Karpas-422 (cell line): ENCODE measurements around the gene PARD3B. TPM values are rescaled to one million over a fixed set of nuclear protein-coding genes. Genes with fewer than 3 reads are reported as not detected.

ENCODE experiments used
- DNase-seq: peaks from one replicate; pipeline ENCODE4 v3.0.0-alpha.2; 2015
- H2AFZ ChIP-seq: fragments of 200-600 bp; sonication (generic); 2 replicates; pipeline ENCODE4 v1.6.1; 2014; ENCODE audit warnings: antibody characterized with exemption, low read length, mixed read lengths
- H3K27ac ChIP-seq: fragments of 200-600 bp; sonication (generic); 2 replicates; pipeline ENCODE4 v1.5.1; 2014; ENCODE audit warnings: mild to moderate bottlenecking, low read length, moderate library complexity
- H3K27me3 ChIP-seq: fragments of 200-600 bp; sonication (generic); 2 replicates; pipeline ENCODE4 v1.6.1; 2014; ENCODE audit warnings: low read length, mixed read lengths
- H3K36me3 ChIP-seq: fragments of 200-600 bp; sonication (generic); 2 replicates; pipeline ENCODE4 v1.6.1; 2014; ENCODE audit warnings: low read length, mixed read lengths; ENCODE audit not compliant: insufficient read depth
- H3K4me1 ChIP-seq: fragments of 200-600 bp; sonication (generic); 2 replicates; pipeline ENCODE4 v1.6.1; 2014; ENCODE audit warnings: mild to moderate bottlenecking, low read length, mixed read lengths
- H3K4me2 ChIP-seq: fragments of 200-600 bp; sonication (generic); 2 replicates; pipeline ENCODE4 v1.6.1; 2014; ENCODE audit warnings: low read length, low read depth, mild to moderate bottlenecking; ENCODE audit not compliant: poor library complexity, severe bottlenecking
- H3K4me3 ChIP-seq: fragments of 200-600 bp; sonication (generic); 2 replicates; pipeline ENCODE4 v1.5.1; 2014; ENCODE audit warnings: mild to moderate bottlenecking, antibody characterized with exemption, low read length, mixed read lengths
- H3K79me2 ChIP-seq: fragments of 200-600 bp; sonication (generic); 2 replicates; pipeline ENCODE4 v1.6.1; 2014; ENCODE audit warnings: mild to moderate bottlenecking, low read length, mixed read lengths
- H3K9ac ChIP-seq: fragments of 200-600 bp; sonication (generic); 2 replicates; pipeline ENCODE4 v1.6.0; 2014; ENCODE audit warnings: low read length
- H3K9me2 ChIP-seq: fragments of 200-600 bp; sonication (generic), shearing (Covaris generic); replicated peaks from 2 replicates; pipeline ENCODE4 v1.6.0; 2014; ENCODE audit warnings: mild to moderate bottlenecking, low read length, moderate library complexity; ENCODE audit not compliant: insufficient read depth
- H3K9me3 ChIP-seq: fragments of 300-700, 200-600 bp; sonication (generic); 2 replicates; pipeline ENCODE4 v1.6.1; 2014; ENCODE audit warnings: low read length, mixed read lengths
- H4K20me1 ChIP-seq: fragments of 200-600 bp; sonication (generic); 2 replicates; pipeline ENCODE4 v1.6.1; 2014; ENCODE audit warnings: mild to moderate bottlenecking, antibody characterized with exemption, low read length, low read depth; ENCODE audit not compliant: insufficient read depth
- total RNA-seq: library from RNA; depleted of rRNA; stranded (reverse); fragments of >200 nt; shearing (Covaris generic); gene quantifications from 2 replicates; pipeline ENCODE4 v1.2.3, GENCODE V29; 2014; ENCODE audit warnings: low replicate concordance

Gene PARD3B
- total RNA-seq, 1 experiment from 2014 or later, result not detected

- Histone ChIP-seq H3K4me1 (no peaks in the 10 kb centered on the region), H2AFZ (no peak overlapping the region), H3K9ac (no peak overlapping the region), H3K27ac (no peak overlapping the region), H3K9me2 (no peaks in the 10 kb centered on the region; the same call in 1 of the 2 replicates), H3K4me3 (no peak overlapping the region), H3K9me3 (no peaks in the 10 kb centered on the region), H3K4me2 (no peak overlapping the region), H3K36me3 (no peaks in the 10 kb centered on the region), H3K79me2 (no peaks in the 10 kb centered on the region), H3K27me3 (no peaks in the 10 kb centered on the region), H4K20me1 (no peaks in the 10 kb centered on the region)
- no peak for DNase-seq
Observed at GRCh38 chr2:204770735-204771134, 225.5 kb downstream of the PARD3B start.

GRCh38 chr2:204771721-204772120 lies 226.4 kb downstream of the PARD3B start:
- no peak overlapping the region for H3K4me3 ChIP-seq
- H3K9me3 ChIP-seq, result no peaks in the 10 kb centered on the region
- H3K9me2 ChIP-seq, result no peaks in the 10 kb centered on the region
- H3K4me1 ChIP-seq, result no peaks in the 10 kb centered on the region
- no peak for DNase-seq
- H3K9ac ChIP-seq, result no peak overlapping the region
- no peak overlapping the region for H3K27ac ChIP-seq
- no peaks in the 10 kb centered on the region for H3K36me3 ChIP-seq
- no peaks in the 10 kb centered on the region for H4K20me1 ChIP-seq
- H2AFZ ChIP-seq, result no peak overlapping the region
- no peak overlapping the region for H3K4me2 ChIP-seq
- H3K27me3 ChIP-seq, result no peaks in the 10 kb centered on the region
- H3K79me2 ChIP-seq, result no peaks in the 10 kb centered on the region

DNA sequence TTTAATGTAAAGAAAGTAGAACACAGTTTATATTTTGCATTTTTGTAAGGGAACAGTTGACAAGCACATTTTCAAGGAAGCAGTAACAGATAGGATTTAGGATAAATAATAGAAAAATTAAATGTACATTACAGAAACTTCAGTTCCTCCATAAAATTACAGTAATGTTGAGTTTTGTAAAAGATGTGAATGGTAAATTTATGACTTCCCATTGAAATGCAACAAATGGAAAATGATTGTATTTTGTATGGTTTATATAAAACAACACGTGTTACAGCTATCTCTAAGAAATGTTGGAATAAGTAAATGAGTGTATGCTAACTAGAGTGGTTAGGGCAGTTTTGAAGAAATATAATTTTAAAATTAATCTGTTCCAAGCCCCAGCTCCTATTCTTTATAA lies 227.3 kb downstream of the PARD3B start:
- H3K4me2 ChIP-seq, result no peak overlapping the region

GRCh38 chr2:204775766-204776165 lies 230.5 kb downstream of the PARD3B start:
- Histone ChIP-seq H2AFZ (no peak overlapping the region), H3K79me2 (no peaks in the 10 kb centered on the region), H3K36me3 (no peaks in the 10 kb centered on the region), H4K20me1 (no peaks in the 10 kb centered on the region), H3K27me3 (no peaks in the 10 kb centered on the region), H3K9ac (no peak overlapping the region), H3K27ac (no peak overlapping the region), H3K4me2 (no peak overlapping the region), H3K4me1 (no peaks in the 10 kb centered on the region), H3K9me2 (no peaks in the 10 kb centered on the region), H3K4me3 (no peak overlapping the region), H3K9me3 (no peaks in the 10 kb centered on the region)
- DNase-seq, result no peak

More for the DNA sequence above, 227.3 kb downstream of the PARD3B start:
- H3K9me2 ChIP-seq, result no peaks in the 10 kb centered on the region
- no peaks in the 10 kb centered on the region for H3K9me3 ChIP-seq
- no peak for DNase-seq
- H3K36me3 ChIP-seq, result no peaks in the 10 kb centered on the region
- H2AFZ ChIP-seq, result no peak overlapping the region
- H3K4me1 ChIP-seq, result no peaks in the 10 kb centered on the region
- H3K27ac ChIP-seq, result no peak overlapping the region
- H3K4me3 ChIP-seq, result no peak overlapping the region
- H4K20me1 ChIP-seq, result no peaks in the 10 kb centered on the region
- no peak overlapping the region for H3K9ac ChIP-seq
- no peaks in the 10 kb centered on the region for H3K27me3 ChIP-seq
- H3K79me2 ChIP-seq, result no peaks in the 10 kb centered on the region

DNA sequence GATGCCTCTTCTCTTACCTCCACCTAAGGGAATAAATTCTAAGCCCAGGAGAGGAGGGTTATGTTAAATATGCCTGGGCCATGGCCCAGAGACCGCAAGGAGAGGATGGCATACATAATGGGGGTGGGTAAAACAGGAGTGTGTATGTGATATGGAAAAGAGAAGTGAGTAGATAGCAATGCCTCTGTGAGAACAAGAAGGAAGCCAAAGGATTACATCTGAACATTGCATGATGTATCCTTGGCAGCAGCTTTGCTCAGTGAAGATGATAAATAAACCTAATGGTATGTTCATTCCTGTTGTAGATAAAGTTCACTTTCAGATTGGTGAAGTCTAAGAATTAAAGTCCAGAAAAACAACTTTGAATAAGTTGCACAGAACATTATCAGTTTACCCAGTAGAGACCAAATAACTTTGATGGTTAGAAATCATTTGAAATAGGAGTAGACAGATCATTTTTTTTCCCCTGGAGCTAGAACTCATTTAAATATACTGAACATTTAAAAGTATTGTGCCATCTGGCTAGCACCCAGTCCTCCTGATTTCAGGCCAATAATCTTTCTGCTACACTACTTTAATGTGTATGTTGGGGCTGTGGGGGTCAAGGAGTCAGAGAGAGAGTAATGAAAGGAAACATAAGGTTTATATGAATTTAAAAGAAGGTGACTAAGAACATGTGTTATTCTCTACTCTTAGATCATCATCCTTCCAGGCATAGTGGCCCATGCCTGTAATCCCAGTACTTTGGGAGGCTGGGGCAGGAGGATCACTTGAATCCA lies 231.7 kb downstream of the PARD3B start:
- no peaks in the 10 kb centered on the region for H3K9me2 ChIP-seq
- no peaks in the 10 kb centered on the region for H3K36me3 ChIP-seq
- no peak overlapping the region for H3K9ac ChIP-seq
- no peak overlapping the region for H3K27ac ChIP-seq
- H3K79me2 ChIP-seq, result no peaks in the 10 kb centered on the region
- H2AFZ ChIP-seq, result no peak overlapping the region
- H3K4me1 ChIP-seq, result no peaks in the 10 kb centered on the region
- H3K9me3 ChIP-seq, result no peaks in the 10 kb centered on the region
- no peak overlapping the region for H3K4me3 ChIP-seq
- no peaks in the 10 kb centered on the region for H3K27me3 ChIP-seq
- no peak for DNase-seq
- H4K20me1 ChIP-seq, result no peaks in the 10 kb centered on the region
- no peak overlapping the region for H3K4me2 ChIP-seq

- Histone ChIP-seq H4K20me1 (no peaks in the 10 kb centered on the region), H3K27ac (no peak overlapping the region), H3K9me3 (no peaks in the 10 kb centered on the region), H3K9me2 (no peaks in the 10 kb centered on the region), H3K9ac (no peak overlapping the region), H3K4me3 (no peak overlapping the region), H3K4me2 (no peak overlapping the region), H3K36me3 (no peaks in the 10 kb centered on the region), H3K27me3 (no peaks in the 10 kb centered on the region), H2AFZ (no peak overlapping the region), H3K4me1 (no peaks in the 10 kb centered on the region), H3K79me2 (no peaks in the 10 kb centered on the region)
- DNase-seq, result no peak
Observed at GRCh38 chr2:204779771-204780170, 234.5 kb downstream of the PARD3B start.

DNA sequence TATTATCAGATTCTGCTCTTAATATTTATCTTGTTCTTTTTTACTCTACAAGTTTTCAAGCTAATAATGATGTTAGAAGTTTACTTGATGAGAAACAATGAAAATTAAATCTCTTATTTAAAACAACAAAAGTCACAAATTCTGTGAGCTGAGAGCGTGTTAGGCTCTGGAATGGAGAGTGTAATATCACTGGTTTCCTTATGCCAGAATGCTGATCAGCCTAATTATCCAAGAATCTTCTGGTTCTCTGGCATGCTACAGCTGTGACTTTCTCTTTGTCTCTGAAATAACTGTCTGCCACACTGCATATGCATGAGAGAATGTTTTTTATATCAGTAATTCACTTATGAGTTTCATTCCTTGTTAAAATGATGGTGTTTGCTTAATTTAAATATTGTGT lies 236.7 kb downstream of the PARD3B start:
- DNase-seq, result no peak
- no peaks in the 10 kb centered on the region for H3K27me3 ChIP-seq
- no peaks in the 10 kb centered on the region for H3K4me1 ChIP-seq
- no peaks in the 10 kb centered on the region for H4K20me1 ChIP-seq
- H3K36me3 ChIP-seq, result no peaks in the 10 kb centered on the region
- H3K4me2 ChIP-seq, result no peak overlapping the region
- H3K4me3 ChIP-seq, result no peak overlapping the region
- H3K9ac ChIP-seq, result no peak overlapping the region
- no peaks in the 10 kb centered on the region for H3K9me3 ChIP-seq
- no peak overlapping the region for H3K27ac ChIP-seq
- H3K79me2 ChIP-seq, result no peaks in the 10 kb centered on the region
- H2AFZ ChIP-seq, result no peak overlapping the region
- no peaks in the 10 kb centered on the region for H3K9me2 ChIP-seq

- no peaks in the 10 kb centered on the region for H3K27me3 ChIP-seq
- no peaks in the 10 kb centered on the region for H3K9me3 ChIP-seq
- no peak overlapping the region for H3K4me2 ChIP-seq
- H4K20me1 ChIP-seq, result no peaks in the 10 kb centered on the region
- H3K4me3 ChIP-seq, result no peak overlapping the region
- no peaks in the 10 kb centered on the region for H3K4me1 ChIP-seq
- H3K79me2 ChIP-seq, result no peaks in the 10 kb centered on the region
- H3K27ac ChIP-seq, result no peak overlapping the region
- H3K9ac ChIP-seq, result no peak overlapping the region
- H2AFZ ChIP-seq, result no peak overlapping the region
- no peaks in the 10 kb centered on the region for H3K36me3 ChIP-seq
- H3K9me2 ChIP-seq, result no peaks in the 10 kb centered on the region
- DNase-seq, result no peak
Observed at GRCh38 chr2:204790076-204790475, 244.8 kb downstream of the PARD3B start.
